HG03378 (cell line): Measurements from ENCODE around the gene ARHGEF28.

Source experiments
- ATAC-seq: cut with Tn5 transposase; IDR thresholded peaks from one replicate; pipeline ENCODE4 v1.9.1; 2021; ENCODE audit warnings: mild to moderate bottlenecking, moderate library complexity; ENCODE audit not compliant: unreplicated experiment

The ARHGEF28 gene

GRCh38 chr5:73834693-73835092 lies 208.7 kb downstream of the ARHGEF28 start:
- no peak for ATAC-seq

- ATAC-seq = no peak
Observed at GRCh38 chr5:73835726-73836125, 209.7 kb downstream of the ARHGEF28 start.

GRCh38 chr5:73836607-73837006 lies 210.6 kb downstream of the ARHGEF28 start:
- no peak for ATAC-seq

- ATAC-seq = no peak
Observed at GRCh38 chr5:73838901-73839300, 212.9 kb downstream of the ARHGEF28 start.

GRCh38 chr5:73841641-73842040 lies 215.6 kb downstream of the ARHGEF28 start:
- no peak for ATAC-seq

- no peak for ATAC-seq
Observed at GRCh38 chr5:73844165-73844564, 218.2 kb downstream of the ARHGEF28 start.

- no peak for ATAC-seq
Observed at GRCh38 chr5:73851471-73852181, 225.6 kb downstream of the ARHGEF28 start.

- ATAC-seq = no peak
Observed at GRCh38 chr5:73853091-73853490, 227.1 kb downstream of the ARHGEF28 start.

- no peak for ATAC-seq
Observed at GRCh38 chr5:73856997-73857396, 231.0 kb downstream of the ARHGEF28 start.

GRCh38 chr5:73857446-73857845 lies 231.4 kb downstream of the ARHGEF28 start:
- no peak for ATAC-seq

GRCh38 chr5:73858054-73858453 lies 232.1 kb downstream of the ARHGEF28 start:
- no peak for ATAC-seq

GRCh38 chr5:73858776-73859175 lies 232.8 kb downstream of the ARHGEF28 start:
- ATAC-seq = no peak

GRCh38 chr5:73859696-73860095 lies 233.7 kb downstream of the ARHGEF28 start:
- no peak for ATAC-seq

- no peak for ATAC-seq
Observed at GRCh38 chr5:73861313-73861988, 235.5 kb downstream of the ARHGEF28 start.

- ATAC-seq = no peak
Observed at GRCh38 chr5:73862796-73863195, 236.8 kb downstream of the ARHGEF28 start.

- ATAC-seq = no peak
Observed at GRCh38 chr5:73863876-73864275, 237.9 kb downstream of the ARHGEF28 start.

GRCh38 chr5:73865315-73865714 lies 239.3 kb downstream of the ARHGEF28 start:
- ATAC-seq = no peak

GRCh38 chr5:73867345-73868335 lies 241.6 kb downstream of the ARHGEF28 start:
- ATAC-seq = no peak

GRCh38 chr5:73883646-73884045 lies 257.6 kb downstream of the ARHGEF28 start:
- ATAC-seq = no peak

- no peak for ATAC-seq
Observed at GRCh38 chr5:73887688-73888087, 261.7 kb downstream of the ARHGEF28 start.

GRCh38 chr5:73890569-73890968 lies 264.6 kb downstream of the ARHGEF28 start:
- ATAC-seq = no peak
